ENCODE data around the gene SCAF8.

Gene SCAF8

GRCh38 chr6:154751011-154751800 is 18.0 kb downstream of the SCAF8 start:
- peaks cover 14% of the 10 kb centered on the region for H3K4me1 ChIP-seq (ENCODE audit: control insufficient read depth, insufficient read depth, low read length)
- H3K9me3 ChIP-seq (ENCODE audit: control insufficient read depth, insufficient read depth, low read depth, low read length) = no peaks in the 10 kb centered on the region
- no peaks in the 10 kb centered on the region; a peak in 1 of 3 replicates for H3K36me3 ChIP-seq (ENCODE audit: control insufficient read depth in 2 of 2, insufficient read depth in 1 of 2, low read length in 2 of 2)
- POLR2A ChIA-PET = interaction anchor here (0.6 kb wide), 1 partner anchor 119 kb away, joined by 3 read pairs; no protein-coding TSS in a partner anchor
- no peak overlapping the region for H3K4me3 ChIP-seq (ENCODE audit: low read depth, low read length)
- no peak overlapping the region for H3K27ac ChIP-seq (ENCODE audit: extremely low read depth, low read depth, low read length)
- TF ChIP-seq ZNF174 (tag by site-specific recombination; IDR thresholded peaks at IDR 0.05) (no peak), SP7 (tag by site-specific recombination; IDR thresholded peaks at IDR 0.05) (no peak), ZNF561 (tag by site-specific recombination; IDR thresholded peaks at IDR 0.05; ENCODE audit: borderline replicate concordance) (no peak), ZNF530 (tag by site-specific recombination; IDR thresholded peaks at IDR 0.05; ENCODE audit: low read depth) (no peak), ZNF18 (tag by site-specific recombination; IDR thresholded peaks at IDR 0.05) (no peak), SCRT2 (tag by site-specific recombination; IDR thresholded peaks at IDR 0.05) (no peak), ZNF433 (tag by site-specific recombination; IDR thresholded peaks at IDR 0.05; ENCODE audit: low read depth) (no peak), ZBTB26 (tag by site-specific recombination; optimal IDR thresholded peaks at IDR 0.05) (no peak), GFI1B (tag by site-specific recombination; IDR thresholded peaks at IDR 0.05) (no peak), ZNF677 (tag by site-specific recombination; IDR thresholded peaks at IDR 0.05) (no peak), ZNF660 (tag by site-specific recombination; IDR thresholded peaks at IDR 0.05) (no peak)
- CTCF ChIA-PET = interaction anchor here (0.6 to 1.0 kb wide), 3 partner anchors 19 to 644 kb away, joined by 3 read pairs; no protein-coding TSS in a partner anchor

GRCh38 chr6:154752022-154752421 is 18.8 kb downstream of the SCAF8 start:
- ChIA-PET CTCF (no interaction called here), POLR2A (no interaction called here)
- Histone ChIP-seq H3K9me3 (ENCODE audit: control insufficient read depth, insufficient read depth, low read depth, low read length) (no peaks in the 10 kb centered on the region), H3K4me1 (ENCODE audit: control insufficient read depth, insufficient read depth, low read length) (peaks cover 13% of the 10 kb centered on the region), H3K4me3 (ENCODE audit: low read depth, low read length) (no peak overlapping the region), H3K36me3 (ENCODE audit: control insufficient read depth in 2 of 2, insufficient read depth in 1 of 2, low read length in 2 of 2) (no peaks in the 10 kb centered on the region; a peak in 1 of 3 replicates), H3K27ac (ENCODE audit: extremely low read depth, low read depth, low read length) (no peak overlapping the region)
- TF ChIP-seq, protein P1, sequence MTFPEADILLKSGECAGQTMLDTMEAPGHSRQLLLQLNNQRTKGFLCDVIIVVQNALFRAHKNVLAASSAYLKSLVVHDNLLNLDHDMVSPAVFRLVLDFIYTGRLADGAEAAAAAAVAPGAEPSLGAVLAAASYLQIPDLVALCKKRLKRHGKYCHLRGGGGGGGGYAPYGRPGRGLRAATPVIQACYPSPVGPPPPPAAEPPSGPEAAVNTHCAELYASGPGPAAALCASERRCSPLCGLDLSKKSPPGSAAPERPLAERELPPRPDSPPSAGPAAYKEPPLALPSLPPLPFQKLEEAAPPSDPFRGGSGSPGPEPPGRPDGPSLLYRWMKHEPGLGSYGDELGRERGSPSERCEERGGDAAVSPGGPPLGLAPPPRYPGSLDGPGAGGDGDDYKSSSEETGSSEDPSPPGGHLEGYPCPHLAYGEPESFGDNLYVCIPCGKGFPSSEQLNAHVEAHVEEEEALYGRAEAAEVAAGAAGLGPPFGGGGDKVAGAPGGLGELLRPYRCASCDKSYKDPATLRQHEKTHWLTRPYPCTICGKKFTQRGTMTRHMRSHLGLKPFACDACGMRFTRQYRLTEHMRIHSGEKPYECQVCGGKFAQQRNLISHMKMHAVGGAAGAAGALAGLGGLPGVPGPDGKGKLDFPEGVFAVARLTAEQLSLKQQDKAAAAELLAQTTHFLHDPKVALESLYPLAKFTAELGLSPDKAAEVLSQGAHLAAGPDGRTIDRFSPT (tag by site-specific recombination; IDR thresholded peaks at IDR 0.05) = no peak
- TF ChIP-seq ZBTB20 (tag by site-specific recombination; IDR thresholded peaks at IDR 0.05) = no peak
- TF ChIP-seq, protein P2, sequence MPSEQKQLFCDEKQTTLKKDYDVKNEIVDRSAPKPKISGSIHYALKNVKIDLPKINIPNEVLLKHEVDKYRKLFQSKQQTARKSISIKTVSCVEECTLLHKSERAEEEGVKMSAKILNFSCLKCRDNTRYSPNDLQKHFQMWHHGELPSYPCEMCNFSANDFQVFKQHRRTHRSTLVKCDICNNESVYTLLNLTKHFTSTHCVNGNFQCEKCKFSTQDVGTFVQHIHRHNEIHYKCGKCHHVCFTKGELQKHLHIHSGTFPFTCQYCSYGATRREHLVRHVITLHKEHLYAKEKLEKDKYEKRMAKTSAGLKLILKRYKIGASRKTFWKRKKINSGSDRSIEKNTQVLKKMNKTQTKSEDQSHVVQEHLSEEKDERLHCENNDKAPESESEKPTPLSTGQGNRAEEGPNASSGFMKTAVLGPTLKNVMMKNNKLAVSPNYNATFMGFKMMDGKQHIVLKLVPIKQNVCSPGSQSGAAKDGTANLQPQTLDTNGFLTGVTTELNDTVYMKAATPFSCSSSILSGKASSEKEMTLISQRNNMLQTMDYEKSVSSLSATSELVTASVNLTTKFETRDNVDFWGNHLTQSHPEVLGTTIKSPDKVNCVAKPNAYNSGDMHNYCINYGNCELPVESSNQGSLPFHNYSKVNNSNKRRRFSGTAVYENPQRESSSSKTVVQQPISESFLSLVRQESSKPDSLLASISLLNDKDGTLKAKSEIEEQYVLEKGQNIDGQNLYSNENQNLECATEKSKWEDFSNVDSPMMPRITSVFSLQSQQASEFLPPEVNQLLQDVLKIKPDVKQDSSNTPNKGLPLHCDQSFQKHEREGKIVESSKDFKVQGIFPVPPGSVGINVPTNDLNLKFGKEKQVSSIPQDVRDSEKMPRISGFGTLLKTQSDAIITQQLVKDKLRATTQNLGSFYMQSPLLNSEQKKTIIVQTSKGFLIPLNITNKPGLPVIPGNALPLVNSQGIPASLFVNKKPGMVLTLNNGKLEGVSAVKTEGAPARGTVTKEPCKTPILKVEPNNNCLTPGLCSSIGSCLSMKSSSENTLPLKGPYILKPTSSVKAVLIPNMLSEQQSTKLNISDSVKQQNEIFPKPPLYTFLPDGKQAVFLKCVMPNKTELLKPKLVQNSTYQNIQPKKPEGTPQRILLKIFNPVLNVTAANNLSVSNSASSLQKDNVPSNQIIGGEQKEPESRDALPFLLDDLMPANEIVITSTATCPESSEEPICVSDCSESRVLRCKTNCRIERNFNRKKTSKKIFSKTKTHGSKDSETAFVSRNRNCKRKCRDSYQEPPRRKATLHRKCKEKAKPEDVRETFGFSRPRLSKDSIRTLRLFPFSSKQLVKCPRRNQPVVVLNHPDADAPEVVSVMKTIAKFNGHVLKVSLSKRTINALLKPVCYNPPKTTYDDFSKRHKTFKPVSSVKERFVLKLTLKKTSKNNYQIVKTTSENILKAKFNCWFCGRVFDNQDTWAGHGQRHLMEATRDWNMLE (tag by site-specific recombination; conservative IDR thresholded peaks at IDR 0.05; ENCODE audit: low read depth) = no peak
- no peak for TF ChIP-seq MZF1 (tag by site-specific recombination; IDR thresholded peaks at IDR 0.05; ENCODE audit: borderline replicate concordance)
- TF ChIP-seq GLIS1 (tag by site-specific recombination; IDR thresholded peaks at IDR 0.05) = no peak
- TF ChIP-seq ZNF664 (tag by site-specific recombination; IDR thresholded peaks at IDR 0.05) = no peak
- TF ChIP-seq, protein P3, sequence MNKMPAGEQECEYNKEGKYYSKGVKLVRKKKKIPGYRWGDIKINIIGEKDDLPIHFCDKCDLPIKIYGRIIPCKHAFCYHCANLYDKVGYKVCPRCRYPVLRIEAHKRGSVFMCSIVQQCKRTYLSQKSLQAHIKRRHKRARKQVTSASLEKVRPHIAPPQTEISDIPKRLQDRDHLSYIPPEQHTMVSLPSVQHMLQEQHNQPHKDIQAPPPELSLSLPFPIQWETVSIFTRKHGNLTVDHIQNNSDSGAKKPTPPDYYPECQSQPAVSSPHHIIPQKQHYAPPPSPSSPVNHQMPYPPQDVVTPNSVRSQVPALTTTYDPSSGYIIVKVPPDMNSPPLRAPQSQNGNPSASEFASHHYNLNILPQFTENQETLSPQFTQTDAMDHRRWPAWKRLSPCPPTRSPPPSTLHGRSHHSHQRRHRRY (tag by site-specific recombination; IDR thresholded peaks at IDR 0.05) = no peak
- no peak for TF ChIP-seq ZNF423 (tag by site-specific recombination; IDR thresholded peaks at IDR 0.05)
- no peak for TF ChIP-seq ZNF280D (tag by site-specific recombination; IDR thresholded peaks at IDR 0.05)

All from HEK293 (cell line).